HCT116 (cell line): Measurements from ENCODE around the gene PCAT7.

ENCODE experiments used
- EZH2 ChIP-seq: fragments of 200-600 bp; sonication (generic); IDR thresholded peaks from 2 replicates; pipeline ENCODE4 v1.6.1; 2017; ENCODE audit warnings: antibody characterized with exemption, mixed run types
- POLR2A ChIP-seq: IDR thresholded peaks from 2 replicates; pipeline ENCODE4 v1.7.0; 2011; ENCODE audit warnings: borderline replicate concordance; ENCODE audit not compliant: insufficient read depth, insufficient read length; ENCODE audit errors: extremely low read depth
- YY1 ChIP-seq: IDR thresholded peaks from 2 replicates; pipeline ENCODE4 v1.6.1; 2011; ENCODE audit warnings: low read length, low read depth, moderate library complexity, mild to moderate bottlenecking; ENCODE audit not compliant: insufficient replicate concordance; ENCODE audit errors: extremely low read depth
- TF ChIP-seq, protein P1 (sequence below), 3 experiments: fragments of 200-600 bp in 1 of 3; sonication (generic) in 1 of 3; IDR thresholded peaks in 2 of 3; conservative IDR thresholded peaks in 1 of 3; 2 replicates each; pipeline ENCODE4 v1.5.1; 2012 to 2017; ENCODE audit warnings: low read depth in 2 of 3, low read length in 2 of 3, antibody characterized with exemption in 1 of 3, borderline replicate concordance in 1 of 3, control low read depth in 1 of 3, mild to moderate bottlenecking in 1 of 3, mixed read lengths in 1 of 3, mixed run types in 1 of 3, moderate library complexity in 1 of 3; ENCODE audit not compliant: insufficient read depth in 1 of 3

DNA sequence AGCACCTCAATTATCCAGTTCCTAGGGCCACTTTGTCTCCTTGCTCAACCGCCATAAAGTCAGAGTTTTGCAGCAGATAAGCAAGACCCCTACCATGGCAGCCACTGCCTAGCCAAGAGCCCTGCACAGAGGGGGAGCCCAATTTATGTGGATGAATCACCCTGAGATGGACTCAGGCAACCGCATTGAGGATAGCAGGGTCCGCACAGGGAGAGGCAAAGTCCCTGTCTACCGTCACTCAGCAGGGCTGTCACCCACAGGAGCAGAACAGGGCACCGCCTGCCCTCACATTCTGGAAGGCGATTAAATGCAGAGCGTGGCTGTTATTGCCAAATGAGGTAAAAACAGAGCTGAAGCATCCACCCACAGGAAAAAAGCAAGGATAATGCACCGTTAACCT lies 37.0 kb downstream of the PCAT7 start:
- TF ChIP-seq EZH2 = no peak
- TF ChIP-seq, protein P1, sequence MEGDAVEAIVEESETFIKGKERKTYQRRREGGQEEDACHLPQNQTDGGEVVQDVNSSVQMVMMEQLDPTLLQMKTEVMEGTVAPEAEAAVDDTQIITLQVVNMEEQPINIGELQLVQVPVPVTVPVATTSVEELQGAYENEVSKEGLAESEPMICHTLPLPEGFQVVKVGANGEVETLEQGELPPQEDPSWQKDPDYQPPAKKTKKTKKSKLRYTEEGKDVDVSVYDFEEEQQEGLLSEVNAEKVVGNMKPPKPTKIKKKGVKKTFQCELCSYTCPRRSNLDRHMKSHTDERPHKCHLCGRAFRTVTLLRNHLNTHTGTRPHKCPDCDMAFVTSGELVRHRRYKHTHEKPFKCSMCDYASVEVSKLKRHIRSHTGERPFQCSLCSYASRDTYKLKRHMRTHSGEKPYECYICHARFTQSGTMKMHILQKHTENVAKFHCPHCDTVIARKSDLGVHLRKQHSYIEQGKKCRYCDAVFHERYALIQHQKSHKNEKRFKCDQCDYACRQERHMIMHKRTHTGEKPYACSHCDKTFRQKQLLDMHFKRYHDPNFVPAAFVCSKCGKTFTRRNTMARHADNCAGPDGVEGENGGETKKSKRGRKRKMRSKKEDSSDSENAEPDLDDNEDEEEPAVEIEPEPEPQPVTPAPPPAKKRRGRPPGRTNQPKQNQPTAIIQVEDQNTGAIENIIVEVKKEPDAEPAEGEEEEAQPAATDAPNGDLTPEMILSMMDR (IDR thresholded peaks at IDR 0.05 in 2 of 3, conservative IDR thresholded peaks at IDR 0.05 in 1 of 3; ENCODE audit: borderline replicate concordance in 1 of 3, insufficient read depth in 1 of 3, low read depth in 2 of 3, low read length in 2 of 3) = no peak
- no peak for TF ChIP-seq YY1
- no peak for TF ChIP-seq POLR2A
